Upper lobe of right lung (tissue), 1 donor: ENCODE data around the gene TMEM154. TPM values are rescaled to one million over a fixed set of nuclear protein-coding genes. Genes with fewer than 3 reads are reported as not detected.

Source experiments
- ATAC-seq: fragments of 200-7000 bp; cut with Tn5 transposase; one replicate; pipeline ENCODE4 v1.9.1; 2020; ENCODE audit warnings: mild to moderate bottlenecking, moderate library complexity
- DNase-seq: peaks from one replicate; pipeline ENCODE4 v3.0.0-alpha.2; 2020
- H3K27ac ChIP-seq: fragments of 200-600 bp; one replicate; pipeline ENCODE4 v1.8.0; 2022
- H3K27me3 ChIP-seq: fragments of 200-600 bp; one replicate; pipeline ENCODE4 v1.8.0; 2022; ENCODE audit warnings: mild to moderate bottlenecking
- H3K36me3 ChIP-seq: fragments of 200-600 bp; one replicate; pipeline ENCODE4 v1.8.0; 2022
- H3K4me1 ChIP-seq: fragments of 200-600 bp; one replicate; pipeline ENCODE4 v1.8.0; 2022
- H3K4me3 ChIP-seq: fragments of 200-600 bp; one replicate; pipeline ENCODE4 v1.8.0; 2022; ENCODE audit warnings: mild to moderate bottlenecking
- H3K9me3 ChIP-seq: fragments of 200-600 bp; one replicate; pipeline ENCODE4 v1.8.0; 2022
- CTCF ChIP-seq: fragments of 200-600 bp; IDR thresholded peaks from one replicate; pipeline ENCODE4 v1.8.0; 2022; ENCODE audit warnings: antibody characterized with exemption
- intact Hi-C: fragments of 100-400 bp; cut with DNase I; formaldehyde crosslinking; loops from one replicate; pipeline ENCODE4 v1.11.0; 2022
- total RNA-seq: library from RNA; stranded (reverse); fragmentation: NEBNext Ultra II Directional; extraction: Animal tissue kit (Norgen Biotek cat#: 25700); gene quantifications from one replicate; pipeline ENCODE4 v1.2.1, GENCODE V29; 2021
- donor health status: DM: no; HTN: yes; CAD: no; lungs with severe emphysema.

Gene TMEM154
- total RNA-seq, 1 donor from 2014 or later = 12.7 TPM

DNA sequence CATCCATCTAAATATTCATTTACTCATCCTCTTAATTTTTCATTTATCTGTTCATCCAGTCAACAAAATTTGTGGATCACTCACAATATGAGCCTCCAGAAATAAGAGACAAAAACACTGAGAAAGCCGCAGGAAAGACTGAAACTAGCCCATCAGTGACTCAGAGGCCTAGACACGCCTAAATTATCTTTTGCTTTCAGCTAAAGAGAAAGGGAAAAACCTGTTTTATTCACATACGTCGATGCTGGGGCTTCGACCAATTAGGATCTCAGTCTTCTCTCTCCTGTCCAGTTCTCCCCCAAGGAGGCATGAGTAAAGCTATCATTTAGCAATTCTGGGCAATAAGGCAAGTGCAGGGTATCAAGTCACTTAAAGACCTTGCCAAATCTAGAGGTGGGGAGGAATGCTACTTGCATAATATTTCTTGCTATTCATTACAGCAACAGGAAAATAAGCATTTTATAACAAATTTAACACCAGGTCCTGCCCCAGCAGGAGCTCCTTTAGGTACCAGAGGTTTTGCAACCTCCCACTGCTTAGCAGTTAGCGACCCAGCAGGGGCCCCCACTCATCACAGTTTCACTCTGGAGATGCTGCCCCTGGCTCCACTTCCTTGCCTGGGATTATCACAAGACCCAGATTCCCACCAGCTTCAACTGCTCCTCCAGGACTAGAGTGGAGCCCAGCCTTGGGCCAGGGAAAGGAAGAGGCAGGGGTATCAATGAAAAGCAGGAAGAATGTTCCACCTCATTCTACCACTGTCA, 30.1 kb upstream of the TMEM154 start:
- DNase-seq = no peak
- H3K9me3 ChIP-seq = no peaks in the 10 kb centered on the region
- H3K27ac ChIP-seq = no peak overlapping the region
- H3K4me3 ChIP-seq = no peak overlapping the region
- TF ChIP-seq CTCF = no peak
- no peak for ATAC-seq
- no peaks in the 10 kb centered on the region for H3K27me3 ChIP-seq
- H3K4me1 ChIP-seq = no peaks in the 10 kb centered on the region
- intact Hi-C loops = no loop called here
- no peaks in the 10 kb centered on the region for H3K36me3 ChIP-seq

GRCh38 chr4:152708796-152709195, 29.0 kb upstream of the TMEM154 start:
- Histone ChIP-seq H3K4me1 (no peaks in the 10 kb centered on the region), H3K36me3 (no peaks in the 10 kb centered on the region), H3K27ac (no peak overlapping the region), H3K27me3 (no peaks in the 10 kb centered on the region), H3K4me3 (no peak overlapping the region), H3K9me3 (no peaks in the 10 kb centered on the region)
- no peak for TF ChIP-seq CTCF
- intact Hi-C loops = no loop called here
- no peak for DNase-seq
- ATAC-seq = no peak

DNA sequence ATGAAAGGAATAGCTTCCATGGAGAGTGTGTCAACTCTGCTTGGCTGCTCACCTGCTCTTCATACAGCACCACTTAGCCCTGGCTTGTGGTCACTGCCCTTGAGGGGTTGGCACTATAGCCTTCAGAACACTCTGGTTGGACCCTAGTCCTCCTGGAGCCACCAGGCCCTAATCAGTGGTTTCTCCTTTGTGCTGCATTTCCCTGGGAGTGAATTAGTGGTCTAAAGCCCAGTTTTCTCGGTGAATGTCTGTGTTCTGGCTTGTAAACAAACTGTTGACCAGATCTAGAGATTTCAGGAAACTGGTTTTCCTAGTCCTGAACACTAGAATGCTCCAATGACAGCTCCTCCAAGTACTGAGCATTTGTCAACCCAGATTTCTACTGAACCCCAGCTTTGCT, 28.6 kb upstream of the TMEM154 start:
- intact Hi-C loops = no loop called here
- Histone ChIP-seq H3K4me3 (no peak overlapping the region), H3K27ac (no peak overlapping the region), H3K36me3 (no peaks in the 10 kb centered on the region), H3K27me3 (no peaks in the 10 kb centered on the region), H3K4me1 (no peaks in the 10 kb centered on the region), H3K9me3 (no peaks in the 10 kb centered on the region)
- ATAC-seq = no peak
- TF ChIP-seq CTCF = no peak
- DNase-seq = no peak

DNA sequence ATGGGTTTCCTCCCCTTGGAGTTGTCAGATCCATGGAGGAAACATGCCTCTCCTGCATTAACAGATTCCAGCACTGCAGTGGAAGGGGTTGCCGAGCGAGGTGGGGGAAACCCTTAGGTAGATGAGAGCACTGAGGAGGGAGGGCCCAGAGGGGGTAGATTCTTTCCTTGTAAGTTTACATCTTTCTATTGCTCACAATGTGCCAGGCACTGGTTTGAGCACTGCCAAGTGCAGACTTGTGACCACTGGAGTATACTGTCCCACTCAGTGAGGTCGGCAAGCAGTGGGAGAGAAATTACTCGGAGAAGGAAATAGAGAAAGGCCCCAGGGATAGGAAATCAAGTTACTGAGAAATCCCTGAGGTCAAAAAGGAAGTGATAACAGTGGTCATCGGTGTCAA, 27.8 kb upstream of the TMEM154 start:
- H3K4me3 ChIP-seq = no peak overlapping the region
- H3K9me3 ChIP-seq = no peaks in the 10 kb centered on the region
- no peaks in the 10 kb centered on the region for H3K27me3 ChIP-seq
- no peak for TF ChIP-seq CTCF
- H3K4me1 ChIP-seq = no peaks in the 10 kb centered on the region
- DNase-seq (no peak), ATAC-seq (no peak)
- H3K27ac ChIP-seq = no peak overlapping the region
- no peaks in the 10 kb centered on the region for H3K36me3 ChIP-seq
- intact Hi-C loops = no loop called here

GRCh38 chr4:152705903-152706302, 26.1 kb upstream of the TMEM154 start:
- intact Hi-C loops = no loop called here
- no peaks in the 10 kb centered on the region for H3K27me3 ChIP-seq
- no peaks in the 10 kb centered on the region for H3K9me3 ChIP-seq
- H3K36me3 ChIP-seq = no peaks in the 10 kb centered on the region
- TF ChIP-seq CTCF = no peak
- no peaks in the 10 kb centered on the region for H3K4me1 ChIP-seq
- DNase-seq = no peak
- H3K4me3 ChIP-seq = no peak overlapping the region
- no peak for ATAC-seq
- H3K27ac ChIP-seq = no peak overlapping the region

DNA sequence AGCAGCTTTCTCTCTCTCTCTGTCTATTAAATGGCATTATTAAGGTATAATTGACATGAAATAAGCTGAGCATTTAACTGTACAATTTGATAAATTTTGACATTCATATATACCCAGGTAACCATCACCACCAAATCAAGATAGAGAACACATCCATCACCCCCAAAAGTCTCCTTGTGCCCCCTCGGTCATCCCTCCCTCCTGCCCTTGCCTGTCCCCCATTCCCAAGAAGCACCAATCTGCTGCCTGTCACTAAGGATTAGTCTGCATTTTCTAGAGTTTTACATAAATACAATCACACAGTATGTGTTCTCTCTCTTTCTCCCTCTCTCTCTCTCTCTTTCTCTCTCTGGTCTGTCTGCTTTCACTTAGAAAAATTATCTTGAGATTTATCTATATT, 25.0 kb upstream of the TMEM154 start:
- no peak overlapping the region for H3K4me3 ChIP-seq
- no peaks in the 10 kb centered on the region for H3K36me3 ChIP-seq
- H3K27ac ChIP-seq = no peak overlapping the region
- DNase-seq = no peak
- no peak for ATAC-seq
- intact Hi-C loops = no loop called here
- H3K27me3 ChIP-seq = no peaks in the 10 kb centered on the region
- no peaks in the 10 kb centered on the region for H3K9me3 ChIP-seq
- H3K4me1 ChIP-seq = no peaks in the 10 kb centered on the region
- no peak for TF ChIP-seq CTCF
